IMR-90 (cell line): ENCODE data around the gene ZNHIT2.

Source experiments
- CEBPB ChIP-seq: IDR thresholded peaks from 2 replicates; pipeline ENCODE4 v1.6.1; 2012; ENCODE audit warnings: low read depth, low read length, improper control_type of control experiment
- CTCF ChIP-seq: conservative IDR thresholded peaks from 2 replicates; pipeline ENCODE4 v1.5.1; 2012; ENCODE audit warnings: mild to moderate bottlenecking, low read depth, low read length, improper control_type of control experiment
- FOS ChIP-seq: fragments of 150-350 bp; IDR thresholded peaks from 2 replicates; pipeline ENCODE4 v1.6.1; 2016; ENCODE audit warnings: low read depth, low read length
- MAFK ChIP-seq: IDR thresholded peaks from 2 replicates; pipeline ENCODE4 v1.6.1; 2012; ENCODE audit warnings: low read depth, low read length, improper control_type of control experiment
- MXI1 ChIP-seq: IDR thresholded peaks from 2 replicates; pipeline ENCODE4 v1.6.1; 2012; ENCODE audit warnings: low read depth, mild to moderate bottlenecking, low read length, moderate library complexity, borderline replicate concordance
- POLR2A ChIP-seq: IDR thresholded peaks from 2 replicates; pipeline ENCODE4 v1.6.1; 2012; ENCODE audit warnings: mild to moderate bottlenecking, low read depth, low read length
- RCOR1 ChIP-seq: IDR thresholded peaks from 2 replicates; pipeline ENCODE4 v1.6.1; 2012; ENCODE audit warnings: mild to moderate bottlenecking, low read length, improper control_type of control experiment; ENCODE audit not compliant: insufficient replicate concordance
- RFX5 ChIP-seq: IDR thresholded peaks from 2 replicates; pipeline ENCODE4 v1.8.0; 2012; ENCODE audit warnings: low read depth, mild to moderate bottlenecking, low read length, moderate library complexity
- SMC3 ChIP-seq: fragments of 150-350 bp; IDR thresholded peaks from 2 replicates; pipeline ENCODE4 v1.6.1; 2016; ENCODE audit warnings: low read depth, mild to moderate bottlenecking, antibody characterized with exemption, low read length, moderate library complexity

- TF ChIP-seq POLR2A (no peak), CTCF (no peak), SMC3 (no peak), CEBPB (no peak), RCOR1 (no peak), FOS (no peak), MXI1 (no peak), MAFK (no peak), RFX5 (no peak)
These were observed 31.2 kb upstream of the ZNHIT2 start for GRCh38 chr11:65148657-65149056.
